GM12873 (cell line): ENCODE results near the gene LARP4B.

ENCODE experiments used
- CTCF ChIP-seq: IDR thresholded peaks from 2 replicates; pipeline ENCODE4 v1.5.1; 2012; ENCODE audit warnings: low read depth, mild to moderate bottlenecking, moderate library complexity, low read length, control low read depth; ENCODE audit not compliant: insufficient read depth; ENCODE audit errors: missing control alignments

The LARP4B gene

GRCh38 chr10:931326-932318 is at the start of gene LARP4B:
LARP4B (minus strand) TSS chr10:931705; CDS start chr10:885721, 45,984 bp downstream.
- TF ChIP-seq CTCF, result no peak

DNA sequence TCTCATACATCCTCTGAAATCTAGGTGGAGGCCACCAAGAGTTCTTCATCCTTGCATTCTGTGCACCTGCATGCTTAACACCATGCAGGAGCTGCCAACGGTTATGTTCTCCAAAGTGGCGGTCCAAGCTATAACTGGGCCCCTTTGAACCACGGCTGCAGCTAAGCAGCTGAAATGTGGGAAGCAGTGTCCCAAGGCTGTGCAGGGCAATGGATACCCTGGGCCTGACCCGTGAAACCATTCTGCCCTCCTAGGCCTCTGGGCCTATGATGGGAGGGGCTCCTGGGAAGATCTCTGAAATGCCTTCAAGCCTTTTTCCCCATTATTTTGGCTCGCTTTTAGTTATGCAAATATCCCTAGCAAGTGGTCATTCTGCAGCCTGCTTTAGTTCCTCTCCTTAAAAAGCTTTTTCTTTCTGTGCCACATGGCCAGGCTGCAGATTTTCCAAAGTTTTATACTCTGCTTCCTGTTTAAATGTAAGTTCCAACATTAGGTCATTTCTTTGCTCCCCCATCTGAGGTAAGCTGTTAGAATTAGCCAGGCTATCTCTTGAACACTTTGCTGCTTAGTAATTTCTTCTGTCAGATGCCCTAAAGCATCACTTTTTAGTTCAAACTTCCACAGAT is 49.1 kb upstream of the LARP4B start:
- TF ChIP-seq CTCF, result no peak

GRCh38 chr10:978826-979421 is 47.4 kb upstream of the LARP4B start:
- TF ChIP-seq CTCF, result no peak

DNA sequence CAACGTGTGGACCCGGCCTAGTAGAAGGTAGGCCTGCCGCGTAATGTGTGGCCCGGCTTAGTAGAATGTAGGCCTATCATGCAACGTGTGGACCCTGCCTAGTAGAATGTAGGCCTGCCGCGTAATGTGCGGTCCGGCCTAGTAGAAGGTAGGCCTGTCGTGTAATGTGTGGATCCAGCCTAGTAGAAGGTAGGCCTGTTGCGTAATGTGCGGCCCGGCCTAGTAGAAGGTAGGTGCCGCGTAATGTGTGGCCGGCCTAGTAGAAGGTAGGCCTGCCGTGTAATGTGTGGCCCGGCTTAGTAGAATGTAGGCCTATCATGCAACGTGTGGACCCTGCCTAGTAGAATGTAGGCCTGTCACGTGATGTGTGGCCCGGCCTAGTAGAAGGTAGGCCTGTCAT is 44.8 kb upstream of the LARP4B start:
- no peak for TF ChIP-seq CTCF

DNA sequence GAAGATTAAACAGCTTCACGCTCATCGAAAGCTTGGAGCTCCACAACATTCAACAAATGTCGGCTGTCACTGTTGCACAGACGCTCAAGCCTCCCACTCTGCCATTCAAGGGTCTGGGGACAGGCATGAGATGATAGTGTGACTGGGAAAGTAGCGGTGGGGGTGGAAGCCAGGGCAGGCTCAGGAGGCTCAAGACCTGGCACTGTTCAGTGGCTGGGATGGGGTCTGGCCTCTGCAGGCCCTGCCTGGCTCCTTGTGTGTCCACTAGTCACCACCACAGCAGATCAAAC is 43.2 kb upstream of the LARP4B start:
- TF ChIP-seq CTCF, result no peak

DNA sequence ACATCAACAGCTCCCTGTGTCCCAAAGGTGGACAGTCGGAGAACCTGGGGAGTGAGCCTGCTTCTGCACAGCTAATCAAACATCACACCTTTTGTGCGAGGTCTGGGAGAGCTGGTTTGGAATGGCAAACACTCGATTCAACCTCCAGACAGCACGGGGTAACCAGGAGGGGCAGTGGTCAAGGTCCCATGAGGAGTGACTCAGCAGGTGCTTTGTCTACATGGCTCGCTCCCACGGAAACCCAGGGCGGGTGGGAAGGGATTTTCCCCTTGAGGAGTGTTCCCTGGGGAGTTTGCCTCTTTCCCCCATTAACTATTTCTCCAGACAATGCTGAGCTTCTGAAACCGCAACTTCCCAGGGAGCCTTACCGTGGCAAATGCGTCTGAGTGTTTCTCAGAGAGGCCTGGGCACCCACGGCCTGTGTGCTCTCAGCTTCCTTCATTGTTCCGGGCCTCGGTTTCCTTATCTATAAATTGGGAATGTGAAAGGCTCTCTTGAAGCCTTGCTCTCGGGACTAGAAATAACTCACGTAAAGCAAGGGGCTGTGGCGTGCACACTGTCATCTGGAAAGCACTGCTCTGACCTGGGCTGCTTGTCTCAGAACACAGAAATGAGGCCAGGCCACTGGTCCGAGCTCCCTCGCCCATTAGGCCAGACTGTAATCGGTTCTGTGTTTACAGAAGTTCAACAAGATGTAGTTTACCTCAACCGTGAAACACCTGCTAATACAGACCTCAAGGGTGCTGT is 42.7 kb upstream of the LARP4B start:
- no peak for TF ChIP-seq CTCF

DNA sequence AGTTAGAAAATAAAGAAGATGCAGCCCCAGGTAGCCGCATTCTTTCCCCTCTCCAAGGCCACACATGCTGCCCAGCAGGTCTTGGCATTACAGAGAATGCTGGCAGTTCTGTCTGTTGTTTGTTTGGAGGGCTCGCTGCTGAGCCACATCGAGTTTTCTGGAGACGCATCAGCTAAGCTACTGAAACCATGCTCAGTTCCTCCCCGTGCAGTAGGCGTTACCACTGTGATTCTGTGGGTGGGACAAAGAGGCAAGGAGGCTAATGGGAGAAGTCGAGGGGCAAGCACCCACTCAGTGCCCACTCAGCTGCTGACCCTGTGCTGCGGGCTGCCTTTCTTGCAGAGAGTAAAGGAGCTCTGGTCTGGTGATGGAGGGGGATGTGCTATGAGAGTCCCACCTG is 41.3 kb upstream of the LARP4B start:
- no peak for TF ChIP-seq CTCF
